H1 (cell line): ENCODE results near the gene ST6GALNAC4. TPM values are rescaled to one million over a fixed set of nuclear protein-coding genes. Genes with fewer than 3 reads are reported as not detected.
"Not testable (repeated sequence)": the region's sequence is repeated elsewhere in the genome, so short reads cannot be mapped to it uniquely, and the experiment has no call there.

Experiments
- CTCF ChIA-PET: fragments of 300-600 bp; sonication (Branson Sonifier 250); formaldehyde crosslinking; loops from one replicate; lab custom pipeline; 2021; ENCODE audit not compliant: partially characterized antibody; lab: Charles Lee
- POLR2A ChIA-PET: fragments of 300-600 bp; sonication (Branson Sonifier 250); formaldehyde crosslinking; loops from one replicate; lab custom pipeline; 2021; ENCODE audit warnings: inconsistent platforms; ENCODE audit not compliant: partially characterized antibody; lab: Charles Lee
- DNase-seq, 2 experiments: peaks; one replicate each; pipeline versions ENCODE4 v3.0.0 to v3.0.0-alpha.2; 2010 to 2022; ENCODE audit warnings: low spot score in 2 of 2, low read depth in 1 of 2, mixed read lengths in 1 of 2
- FAIRE-seq: peaks from 2 replicates; lab custom pipeline; 2011; peaks lifted over from hg19 to GRCh38; lab: Jason Lieb, UNC
- H2AFZ ChIP-seq: 2 replicates; pipeline ENCODE4 v1.8.1; 2012; ENCODE audit warnings: low read length, inconsistent platforms
- H2AK5ac ChIP-seq: 2 replicates; pipeline ENCODE4 v1.6.1; 2013; ENCODE audit warnings: low read depth, low read length
- H2BK120ac ChIP-seq: replicated peaks from 2 replicates; pipeline ENCODE3; 2013; ENCODE audit warnings: low read depth, low read length, inconsistent platforms
- H2BK12ac ChIP-seq: 2 replicates; pipeline ENCODE4 v1.6.1; 2013; ENCODE audit warnings: low read depth, low read length
- H2BK15ac ChIP-seq: 2 replicates; pipeline ENCODE4 v1.6.1; 2013; ENCODE audit warnings: low read length
- H2BK20ac ChIP-seq: 2 replicates; pipeline ENCODE4 v1.6.1; 2013; ENCODE audit warnings: low read length
- H2BK5ac ChIP-seq: 2 replicates; pipeline ENCODE4 v1.6.1; 2013; ENCODE audit warnings: low read depth, low read length
- H3K14ac ChIP-seq: 2 replicates; pipeline ENCODE4 v1.6.1; 2013; ENCODE audit warnings: inconsistent platforms; ENCODE audit not compliant: insufficient read length
- H3K18ac ChIP-seq: 2 replicates; pipeline ENCODE4 v1.6.1; 2013; ENCODE audit warnings: low read length; ENCODE audit errors: extremely low read depth
- H3K23ac ChIP-seq: 2 replicates; pipeline ENCODE4 v1.6.1; 2013; ENCODE audit warnings: inconsistent platforms; ENCODE audit not compliant: insufficient read length
- H3K23me2 ChIP-seq: 2 replicates; pipeline ENCODE4 v1.6.1; 2013; ENCODE audit warnings: low read depth, low read length
- H3K27ac ChIP-seq: 2 replicates; pipeline ENCODE4 v1.6.1; 2011; ENCODE audit warnings: low read depth, low read length, inconsistent platforms
- H3K27me3 ChIP-seq, 4 experiments: replicated peaks in 1 of 4; 1 replicate in 1 of 4; 2 replicates in 3 of 4; pipeline versions ENCODE4 v1.6.1 to v1.8.1; 2011 to 2013; ENCODE audit warnings: low read length in 3 of 4, mild to moderate bottlenecking in 3 of 4, inconsistent platforms in 2 of 4, mixed read lengths in 2 of 4, moderate library complexity in 1 of 4; ENCODE audit not compliant: control insufficient read depth in 3 of 4, insufficient read depth in 3 of 4; ENCODE audit errors: extremely low read depth in 1 of 4
- H3K36me3 ChIP-seq, 4 experiments: 2 replicates each; pipeline versions ENCODE4 v1.6.1 to v1.8.1; 2011 to 2013; ENCODE audit warnings: mild to moderate bottlenecking in 4 of 4, low read length in 3 of 4, moderate library complexity in 2 of 4, control low read depth in 1 of 4, inconsistent platforms in 1 of 4; ENCODE audit not compliant: insufficient read depth in 4 of 4, control insufficient read depth in 2 of 4
- H3K4ac ChIP-seq: replicated peaks from 2 replicates; pipeline ENCODE3; 2013; ENCODE audit warnings: low read length, low read depth, mixed read lengths, inconsistent platforms; ENCODE audit not compliant: insufficient read length
- H3K4me1 ChIP-seq, 4 experiments: replicated peaks in 1 of 4; 1 replicate in 1 of 4; 2 replicates in 3 of 4; pipeline versions ENCODE4 v1.6.1 to v1.8.1; 2011 to 2013; ENCODE audit warnings: low read length in 3 of 4, inconsistent platforms in 2 of 4, mixed read lengths in 1 of 4; ENCODE audit not compliant: insufficient read depth in 4 of 4, control insufficient read depth in 3 of 4
- H3K4me2 ChIP-seq, 2 experiments: 2 replicates each; pipeline versions ENCODE4 v1.6.1 to v1.8.1; 2011 to 2013; ENCODE audit warnings: low read depth in 2 of 2, low read length in 2 of 2, control low read depth in 1 of 2, inconsistent platforms in 1 of 2, mild to moderate bottlenecking in 1 of 2; ENCODE audit not compliant: insufficient read depth in 1 of 2
- H3K4me3 ChIP-seq, 4 experiments: fragments of 200-600, 300-600 bp in 1 of 4; sonication (generic), shearing (Covaris generic), sonication (Bioruptor Twin) in 1 of 4; 2 replicates each; pipeline versions ENCODE4 v1.5.1 to v1.8.1; 2011 to 2016; ENCODE audit warnings: low read length in 4 of 4, low read depth in 3 of 4, control low read depth in 2 of 4, inconsistent platforms in 2 of 4, mild to moderate bottlenecking in 2 of 4, mixed read lengths in 1 of 4, moderate library complexity in 1 of 4; ENCODE audit not compliant: insufficient read depth in 2 of 4; ENCODE audit errors: extremely low read depth in 1 of 4
- H3K56ac ChIP-seq: replicated peaks from 2 replicates; pipeline ENCODE3; 2013; ENCODE audit warnings: low read depth, mild to moderate bottlenecking, mixed read lengths, low read length, inconsistent platforms; ENCODE audit not compliant: insufficient read length
- H3K79me1 ChIP-seq: 2 replicates; pipeline ENCODE4 v1.6.1; 2013; ENCODE audit warnings: low read depth, low read length, control low read depth
- H3K79me2 ChIP-seq, 2 experiments: 2 replicates each; pipeline versions ENCODE4 v1.6.1 to v1.8.1; 2012 to 2013; ENCODE audit warnings: low read length in 2 of 2, mild to moderate bottlenecking in 2 of 2, inconsistent platforms in 1 of 2; ENCODE audit not compliant: insufficient read depth in 2 of 2, control insufficient read depth in 1 of 2
- H3K9ac ChIP-seq, 4 experiments: replicated peaks in 1 of 4; 1 replicate in 1 of 4; 2 replicates in 3 of 4; pipeline versions ENCODE4 v1.6.1 to v1.8.1; 2011 to 2013; ENCODE audit warnings: low read depth in 3 of 4, low read length in 3 of 4, control low read depth in 2 of 4, mild to moderate bottlenecking in 2 of 4, moderate library complexity in 2 of 4, inconsistent platforms in 1 of 4; ENCODE audit errors: extremely low read depth in 1 of 4
- H3K9me3 ChIP-seq, 2 experiments: 2 replicates each; pipeline versions ENCODE4 v1.6.1 to v1.8.1; 2012 to 2013; ENCODE audit warnings: mild to moderate bottlenecking in 2 of 2, moderate library complexity in 2 of 2, control low read depth in 1 of 2, inconsistent platforms in 1 of 2, low read depth in 1 of 2, low read length in 1 of 2, mixed read lengths in 1 of 2; ENCODE audit not compliant: insufficient read depth in 2 of 2
- H4K20me1 ChIP-seq, 2 experiments: replicated peaks in 1 of 2; 2 replicates each; pipeline versions ENCODE3 to v1.8.1; 2011 to 2013; ENCODE audit warnings: inconsistent platforms in 2 of 2, low read length in 2 of 2, mild to moderate bottlenecking in 1 of 2; ENCODE audit not compliant: insufficient read depth in 2 of 2, control insufficient read depth in 1 of 2
- H4K5ac ChIP-seq: 2 replicates; pipeline ENCODE4 v1.6.1; 2013; ENCODE audit warnings: low read length, low read depth, mixed read lengths, inconsistent platforms; ENCODE audit not compliant: insufficient read length
- H4K8ac ChIP-seq: 2 replicates; pipeline ENCODE4 v1.8.0; 2013; ENCODE audit warnings: mild to moderate bottlenecking, moderate library complexity, low read length, inconsistent platforms; ENCODE audit not compliant: insufficient read depth; ENCODE audit errors: extremely low read depth
- H4K91ac ChIP-seq: replicated peaks from 2 replicates; pipeline ENCODE3; 2013; ENCODE audit warnings: low read length, mixed read lengths, inconsistent platforms; ENCODE audit not compliant: insufficient read length
- WGBS, 2 experiments: shearing (Covaris generic) in 1 of 2; methylation state at CpG; one replicate each; pipeline versions ENCODE4 v1.1.6 to v1.1.7; 2013 to 2015; ENCODE audit warnings: low lambda C conversion rate in 2 of 2, mixed read lengths in 2 of 2, inconsistent platforms in 1 of 2, low coverage in 1 of 2, missing lambda C conversion rate in 1 of 2; ENCODE audit not compliant: insufficient replicate concordance in 2 of 2, insufficient coverage in 1 of 2, insufficient read length in 1 of 2; ENCODE audit errors: extremely low coverage in 1 of 2, missing lambda C conversion rate in 1 of 2; 5-methylcytosine and 5-hydroxymethylcytosine counted together
- polyA plus RNA-seq, 7 experiments: library from polyadenylated mRNA; depleted of rRNA in 3 of 7; stranded (reverse) in 5 of 7; unstranded in 2 of 7; fragments of >200 nt in 5 of 7; fragments of 200-250 nt in 2 of 7; gene quantifications; 1 replicate in 5 of 7; 2 replicates in 1 of 7; 4 replicates in 1 of 7; pipeline versions ENCODE4 v1.2.1 to v1.2.3, GENCODE V29; 2011 to 2013; ENCODE audit warnings: missing spikeins in 2 of 7, mixed read lengths in 2 of 7
- total RNA-seq: library from RNA; stranded (reverse); fragmentation: NEBNext Ultra II Directional; extraction: Animal tissue kit (Norgen Biotek cat#: 25700); gene quantifications from 2 replicates; pipeline ENCODE4 v1.2.1, GENCODE V29; 2021

The ST6GALNAC4 gene
- total and polyA plus RNA-seq, 2 of the 8 experiments (the other 6 are each of a cell fraction or from before 2014, with no cell fraction given): 21.8 to 34.1 TPM

DNA sequence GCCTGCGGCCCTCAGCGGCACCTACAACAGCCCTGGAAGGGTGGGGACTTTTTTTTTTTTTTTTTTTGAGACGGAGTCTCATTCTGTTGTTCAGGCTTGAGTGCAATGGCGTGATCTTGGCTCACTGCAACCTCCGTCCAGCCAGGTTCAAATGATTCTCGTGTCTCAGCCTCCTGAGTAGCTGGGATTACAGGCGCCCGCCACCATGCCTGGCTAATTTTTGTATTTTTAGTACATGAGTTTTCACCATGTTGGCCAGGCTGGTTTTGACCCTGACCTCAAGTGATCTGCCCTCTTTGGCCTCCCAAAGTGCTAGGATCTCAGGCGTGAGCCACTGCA is 46.7 kb downstream of the ST6GALNAC4 start:
- H3K27ac ChIP-seq, H3K4me1 ChIP-seq, H4K20me1 ChIP-seq, H3K9me3 ChIP-seq, H3K79me2 ChIP-seq, H4K8ac ChIP-seq, H3K23ac ChIP-seq, H3K27me3 ChIP-seq, H2BK12ac ChIP-seq, H3K4me3 ChIP-seq, H2BK20ac ChIP-seq, H3K4me2 ChIP-seq, H3K56ac ChIP-seq, FAIRE-seq, H3K23me2 ChIP-seq, H2AK5ac ChIP-seq, H3K14ac ChIP-seq, DNase-seq, H2BK15ac ChIP-seq, H3K9ac ChIP-seq, H3K36me3 ChIP-seq, H3K4ac ChIP-seq, H4K91ac ChIP-seq, H2BK120ac ChIP-seq, H3K79me1 ChIP-seq, H2AFZ ChIP-seq, H2BK5ac ChIP-seq, H3K18ac ChIP-seq, H4K5ac ChIP-seq: not testable (repeated sequence)
- ChIA-PET CTCF (interaction anchor here (0.5 to 9.2 kb wide), 62 partner anchors 8 to 404 kb away, joined by 3 to 116 read pairs (median 7); partner anchors contain the start of genes CFAP157, ENG, FPGS and PTRH1), POLR2A (interaction anchor here (0.7 to 1.7 kb wide), 13 partner anchors 8 to 380 kb away, joined by 3 to 7 read pairs (median 4); partner anchors contain the start of gene ENG)
- 64% methylated on average over 3 of the region's 9 CpGs; no CpG with 5 or more reads in 1 of the 2 experiments for WGBS, 2 experiments
